GM12891 (cell line): ENCODE measurements around the gene C16orf95.
"Not testable (repeated sequence)": the region's sequence is repeated elsewhere in the genome, so short reads cannot be mapped to it uniquely, and the experiment has no call there.

Source experiments
- DNase-seq: peaks from one replicate; pipeline ENCODE4 v3.0.0; 2011; ENCODE audit warnings: low spot score; ENCODE audit not compliant: insufficient read length
- FAIRE-seq: peaks from 2 replicates; lab custom pipeline; 2011; peaks lifted over from hg19 to GRCh38; lab: Jason Lieb, UNC
- PAX5 ChIP-seq: IDR thresholded peaks from 2 replicates; pipeline ENCODE4 v1.6.1; 2011; ENCODE audit warnings: low read length, moderate library complexity, mild to moderate bottlenecking; ENCODE audit not compliant: insufficient read depth, severe bottlenecking
- POLR2A ChIP-seq: IDR thresholded peaks from 2 replicates; pipeline ENCODE4 v1.6.1; 2011; ENCODE audit warnings: low read depth, low read length, control low read depth
- POLR2AphosphoS5 ChIP-seq: IDR thresholded peaks from 2 replicates; pipeline ENCODE4 v1.6.1; 2011; ENCODE audit warnings: low read depth, low read length, control low read depth
- POU2F2 ChIP-seq: IDR thresholded peaks from 2 replicates; pipeline ENCODE4 v1.6.1; 2011; ENCODE audit warnings: low read depth, mild to moderate bottlenecking, control low read depth, low read length, moderate library complexity
- SPI1 ChIP-seq: IDR thresholded peaks from 2 replicates; pipeline ENCODE4 v1.6.1; 2011; ENCODE audit warnings: low read depth, low read length, control low read depth
- TAF1 ChIP-seq: IDR thresholded peaks from 2 replicates; pipeline ENCODE4 v1.6.1; 2011; ENCODE audit warnings: low read depth, low read length, control low read depth

C16orf95 gene

GRCh38 chr16:87346517-87347060 lies 29.4 kb upstream of the C16orf95 start:
- TF ChIP-seq TAF1 = no peak
- TF ChIP-seq POU2F2 = no peak
- TF ChIP-seq POLR2AphosphoS5 = no peak
- no peak for TF ChIP-seq POLR2A
- no peak for TF ChIP-seq SPI1
- no peak for DNase-seq
- FAIRE-seq = no peak

GRCh38 chr16:87345726-87346424 lies 28.7 kb upstream of the C16orf95 start:
- FAIRE-seq (no peak), DNase-seq (no peak)
- TF ChIP-seq POLR2AphosphoS5 = no peak
- TF ChIP-seq POLR2A = no peak
- no peak for TF ChIP-seq POU2F2
- TF ChIP-seq PAX5 = no peak
- TF ChIP-seq SPI1 = no peak
- no peak for TF ChIP-seq TAF1

- no peak for DNase-seq
- no peak for FAIRE-seq
- no peak for TF ChIP-seq TAF1
- TF ChIP-seq PAX5 = no peak
- no peak for TF ChIP-seq POLR2A
- TF ChIP-seq SPI1 = no peak
- no peak for TF ChIP-seq POLR2AphosphoS5
- no peak for TF ChIP-seq POU2F2
Measured at GRCh38 chr16:87344931-87345631, 27.9 kb upstream of the C16orf95 start.

- FAIRE-seq (no peak), DNase-seq (no peak)
- TF ChIP-seq TAF1 (no peak), POLR2AphosphoS5 (no peak), POU2F2 (no peak), SPI1 (no peak), PAX5 (no peak), POLR2A (no peak)
Measured at GRCh38 chr16:87344165-87344930, 27.2 kb upstream of the C16orf95 start.

GRCh38 chr16:87343753-87344050 lies 26.5 kb upstream of the C16orf95 start:
- FAIRE-seq = no peak
- TF ChIP-seq POLR2A (no peak), TAF1 (no peak), PAX5 (no peak)
- DNase-seq = no peak

- DNase-seq (no peak), FAIRE-seq (no peak)
- TF ChIP-seq TAF1 (no peak), SPI1 (no peak), POLR2AphosphoS5 (no peak), POU2F2 (no peak), POLR2A (no peak), PAX5 (no peak)
Measured at GRCh38 chr16:87342978-87343752, 26.0 kb upstream of the C16orf95 start.

- TF ChIP-seq POLR2AphosphoS5 = no peak
- TF ChIP-seq POU2F2 = no peak
- no peak for TF ChIP-seq TAF1
- TF ChIP-seq POLR2A = no peak
- no peak for TF ChIP-seq SPI1
- TF ChIP-seq PAX5 = no peak
- FAIRE-seq (no peak), DNase-seq (no peak)
Measured at GRCh38 chr16:87342504-87342903, 25.3 kb upstream of the C16orf95 start.

- FAIRE-seq = no peak
- no peak for TF ChIP-seq SPI1
- no peak for TF ChIP-seq POU2F2
- TF ChIP-seq PAX5 = no peak
- TF ChIP-seq POLR2AphosphoS5 = no peak
- no peak for TF ChIP-seq POLR2A
- no peak for TF ChIP-seq TAF1
- DNase-seq = no peak
Measured at GRCh38 chr16:87340198-87340597, 23.0 kb upstream of the C16orf95 start.

GRCh38 chr16:87339724-87340105 lies 22.5 kb upstream of the C16orf95 start:
- FAIRE-seq, DNase-seq: not testable (repeated sequence)
